Non-pigmented ciliary epithelial cell (primary cell): ENCODE measurements around the gene ABHD12B.

Experiments used
- DNase-seq: peaks from one replicate; pipeline ENCODE4 v3.0.0-alpha.2; 2010; ENCODE audit warnings: low read depth

Gene ABHD12B, protein sequence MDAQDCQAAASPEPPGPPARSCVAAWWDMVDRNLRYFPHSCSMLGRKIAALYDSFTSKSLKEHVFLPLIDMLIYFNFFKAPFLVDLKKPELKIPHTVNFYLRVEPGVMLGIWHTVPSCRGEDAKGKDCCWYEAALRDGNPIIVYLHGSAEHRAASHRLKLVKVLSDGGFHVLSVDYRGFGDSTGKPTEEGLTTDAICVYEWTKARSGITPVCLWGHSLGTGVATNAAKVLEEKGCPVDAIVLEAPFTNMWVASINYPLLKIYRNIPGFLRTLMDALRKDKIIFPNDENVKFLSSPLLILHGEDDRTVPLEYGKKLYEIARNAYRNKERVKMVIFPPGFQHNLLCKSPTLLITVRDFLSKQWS

DNA sequence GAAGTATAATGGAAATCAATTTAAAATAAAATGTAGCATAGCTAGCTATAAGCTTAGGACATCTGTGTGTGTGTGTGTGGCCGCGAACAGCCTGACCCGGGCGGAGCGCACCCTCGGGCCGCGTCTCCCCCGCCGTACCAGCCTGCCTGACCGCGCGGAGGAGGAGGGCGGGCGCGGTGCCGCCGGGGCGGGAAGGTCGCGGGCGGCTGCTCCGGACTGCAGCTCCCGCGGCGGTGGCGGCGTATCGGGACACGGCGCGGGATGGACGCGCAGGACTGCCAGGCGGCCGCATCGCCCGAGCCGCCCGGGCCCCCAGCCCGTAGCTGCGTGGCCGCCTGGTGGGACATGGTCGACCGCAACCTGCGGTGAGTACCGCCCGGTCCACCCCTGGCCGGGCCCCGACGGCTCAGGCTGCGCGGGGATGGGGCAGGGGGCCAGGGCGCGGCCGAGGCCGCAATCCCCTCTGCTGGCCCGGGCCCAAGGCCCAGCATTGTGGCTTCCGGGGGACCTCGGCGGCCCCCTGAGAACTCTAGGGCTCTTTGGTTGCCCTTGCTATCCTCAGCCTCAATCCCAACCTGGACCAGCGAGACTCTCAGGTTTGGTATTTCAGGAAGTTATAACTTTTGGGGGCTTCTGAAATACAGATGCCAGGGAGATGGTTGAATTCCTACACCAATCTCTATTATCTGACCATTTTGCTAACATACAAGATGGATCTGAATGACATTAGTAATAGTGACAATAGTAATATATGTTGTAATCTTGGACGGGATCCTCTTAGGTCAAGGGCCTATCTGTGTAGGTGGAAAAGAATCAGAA is at the start of gene ABHD12B:
TSS of gene ABHD12B (plus strand) at position 140 of the 819 bp plus-strand sequence. CDS start at position 262, 122 bp downstream.
- DNase-seq, result no peak

DNA sequence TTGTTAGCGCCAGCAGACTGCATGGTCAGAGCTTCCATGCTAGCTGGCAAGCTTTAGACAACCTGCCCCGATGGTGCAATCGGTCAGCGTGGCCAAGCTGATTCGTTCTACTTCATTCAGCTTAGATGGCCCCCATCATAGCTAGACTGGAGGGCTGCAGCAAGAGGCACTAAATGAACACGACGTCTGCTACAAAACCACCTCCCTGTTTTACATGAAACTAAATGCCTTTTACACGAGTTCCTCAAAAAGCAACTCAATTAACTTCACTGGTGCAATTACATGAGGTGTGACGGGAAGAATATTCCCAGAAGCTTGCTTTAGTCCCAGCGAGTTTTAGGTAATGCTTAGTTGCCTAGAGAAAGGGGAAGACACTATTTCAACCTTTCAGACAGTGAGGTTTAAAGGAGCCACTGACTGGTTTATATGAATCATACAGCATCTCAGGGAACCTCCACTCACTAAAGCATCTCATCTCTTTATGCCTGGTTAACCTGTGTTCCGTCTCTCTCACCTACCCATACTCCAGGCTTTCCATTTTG is 49.3 kb upstream of the ABHD12B start:
- no peak for DNase-seq

DNA sequence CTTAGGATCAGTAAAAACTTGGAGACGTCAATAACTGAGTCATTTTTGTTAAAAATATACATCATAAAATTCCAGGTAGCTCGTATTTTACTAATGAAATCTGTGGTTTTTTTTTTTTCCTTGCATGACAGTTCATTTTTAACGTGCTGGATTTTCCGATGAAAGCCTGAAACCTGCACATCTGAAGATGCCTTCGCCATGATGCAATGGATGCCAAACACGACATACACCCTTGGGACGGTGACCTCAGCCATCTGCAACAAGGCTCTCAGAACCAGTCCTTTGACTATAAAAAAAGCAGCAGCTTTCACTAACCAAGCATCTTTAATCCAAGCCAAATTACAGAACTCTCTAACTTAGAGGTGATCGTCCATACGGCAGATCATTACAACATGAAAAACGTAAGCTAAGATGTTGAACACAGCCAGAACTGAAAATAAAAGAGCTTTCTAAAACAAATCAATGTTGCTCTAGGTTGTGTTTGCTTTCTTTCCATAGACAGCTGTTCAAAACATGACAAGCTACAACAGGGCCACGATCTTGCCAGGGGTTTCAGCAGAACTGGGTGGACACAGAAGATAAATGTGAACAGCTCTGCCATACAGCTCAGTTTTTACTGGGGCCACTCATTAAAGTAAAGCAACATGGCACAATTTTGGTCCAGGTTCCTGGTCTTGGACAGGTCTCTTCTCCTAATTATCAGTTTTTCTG is 48.6 kb upstream of the ABHD12B start:
- no peak for DNase-seq

DNA sequence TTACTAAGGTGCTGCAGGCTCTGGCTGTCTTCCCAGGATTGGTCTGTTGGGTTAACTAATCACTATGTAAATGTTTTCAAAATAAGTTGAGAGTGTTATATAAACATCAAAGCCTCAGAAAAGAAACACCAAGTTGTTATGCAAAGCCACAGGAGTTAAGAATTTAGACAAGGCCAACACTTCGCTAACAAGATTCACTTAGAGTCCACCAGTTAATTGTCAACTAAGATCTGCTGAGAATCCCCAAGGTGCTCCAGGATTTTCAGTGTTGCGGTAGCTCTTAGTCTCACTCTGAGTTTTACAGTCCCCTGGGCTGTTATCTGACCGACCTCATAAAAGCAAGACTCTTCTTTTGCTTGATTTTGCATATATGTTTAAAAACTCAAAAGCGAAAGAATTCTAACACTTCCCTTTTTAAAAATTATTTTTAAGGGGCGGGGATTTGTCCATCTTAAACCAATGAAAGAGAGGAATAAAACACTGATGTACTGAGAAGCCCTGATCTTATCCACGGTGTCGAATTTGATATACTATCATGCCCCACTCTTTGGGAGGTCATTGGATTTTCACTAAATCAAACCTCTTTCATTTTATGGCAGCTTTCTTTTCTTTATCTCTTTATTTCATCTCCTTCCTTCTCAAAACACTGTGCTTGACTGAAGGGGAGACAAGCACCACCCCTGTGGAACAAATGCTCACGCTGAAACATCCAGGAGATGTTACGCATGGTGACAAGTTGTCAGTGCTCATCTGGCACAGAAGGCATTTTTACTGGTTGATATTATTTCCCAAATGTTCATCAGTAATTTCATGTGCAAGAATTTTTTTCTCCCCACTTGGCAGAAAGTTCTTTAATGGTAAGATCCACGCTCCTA is 47.9 kb upstream of the ABHD12B start:
- DNase-seq, result no peak

DNA sequence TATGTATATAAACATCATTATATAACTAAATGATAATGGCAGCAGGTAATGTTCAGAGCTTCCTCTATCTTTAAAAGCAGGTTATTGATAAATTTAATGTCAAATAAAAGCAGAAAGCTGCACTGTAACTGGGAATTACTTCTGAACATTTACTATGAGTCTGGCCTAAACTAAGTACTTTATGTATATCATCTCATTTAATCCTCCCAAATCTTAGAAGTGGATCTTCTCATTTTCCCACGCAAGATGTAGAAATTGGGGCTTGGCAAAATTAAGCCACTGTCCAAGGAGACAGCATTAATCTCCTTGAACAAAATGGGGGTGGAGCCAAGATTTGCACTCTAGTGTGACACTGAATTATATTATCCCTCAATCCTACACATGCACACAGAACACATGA is 46.5 kb upstream of the ABHD12B start:
- no peak for DNase-seq

DNA sequence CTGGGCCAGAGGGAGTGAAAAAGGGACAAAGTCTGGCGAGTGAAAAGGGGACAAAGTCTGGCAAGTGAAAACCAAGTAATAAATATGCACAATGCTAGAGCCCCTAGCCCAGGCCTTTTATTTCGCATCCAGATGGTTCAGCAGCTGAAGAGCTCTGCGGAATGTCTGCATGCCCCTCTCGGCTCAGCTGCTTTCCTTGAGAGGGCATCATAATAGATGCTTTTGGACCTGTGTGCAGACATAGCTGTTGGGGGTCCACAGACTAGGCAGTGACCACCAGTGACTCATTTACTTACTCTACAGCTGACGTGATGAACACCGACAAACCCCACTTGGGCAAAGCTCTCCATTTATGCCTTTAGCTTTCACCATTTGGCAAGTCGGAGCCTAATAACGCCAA is 45.2 kb upstream of the ABHD12B start:
- no peak for DNase-seq

DNA sequence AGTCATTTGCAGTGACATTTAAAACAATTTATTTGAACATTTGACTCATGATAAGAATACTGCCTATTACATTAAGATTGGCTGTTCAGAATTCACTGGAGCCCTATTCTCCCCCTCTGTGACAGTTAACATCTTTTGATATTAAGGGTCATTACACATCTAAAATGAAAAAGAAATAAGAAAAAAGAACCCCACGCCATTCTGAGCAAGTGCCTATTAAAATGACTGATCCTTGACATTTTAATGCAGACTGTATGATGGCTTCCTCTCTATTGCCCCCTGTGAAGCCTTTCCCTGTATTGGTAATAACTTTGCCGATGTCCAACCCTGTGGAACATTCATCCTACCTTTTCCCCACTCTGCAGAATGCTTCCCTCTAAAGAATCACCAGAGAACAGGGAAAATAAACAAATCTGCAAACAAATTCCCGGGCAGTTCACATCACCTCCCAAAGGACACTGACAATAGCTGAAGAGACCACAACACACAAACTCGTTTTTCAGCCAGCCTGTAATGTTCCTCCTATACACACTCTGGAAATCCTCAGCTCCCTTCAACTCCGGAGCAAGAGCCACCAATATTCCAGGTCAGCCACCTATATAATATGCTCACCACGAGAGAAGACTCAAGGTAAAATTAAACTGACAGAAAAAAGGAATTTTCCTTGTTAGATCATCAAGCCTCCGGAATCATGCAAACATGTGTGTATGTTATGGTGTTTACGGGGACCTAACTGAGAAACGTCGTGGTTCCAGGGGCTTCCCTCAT is 42.9 kb upstream of the ABHD12B start:
- no peak for DNase-seq

DNA sequence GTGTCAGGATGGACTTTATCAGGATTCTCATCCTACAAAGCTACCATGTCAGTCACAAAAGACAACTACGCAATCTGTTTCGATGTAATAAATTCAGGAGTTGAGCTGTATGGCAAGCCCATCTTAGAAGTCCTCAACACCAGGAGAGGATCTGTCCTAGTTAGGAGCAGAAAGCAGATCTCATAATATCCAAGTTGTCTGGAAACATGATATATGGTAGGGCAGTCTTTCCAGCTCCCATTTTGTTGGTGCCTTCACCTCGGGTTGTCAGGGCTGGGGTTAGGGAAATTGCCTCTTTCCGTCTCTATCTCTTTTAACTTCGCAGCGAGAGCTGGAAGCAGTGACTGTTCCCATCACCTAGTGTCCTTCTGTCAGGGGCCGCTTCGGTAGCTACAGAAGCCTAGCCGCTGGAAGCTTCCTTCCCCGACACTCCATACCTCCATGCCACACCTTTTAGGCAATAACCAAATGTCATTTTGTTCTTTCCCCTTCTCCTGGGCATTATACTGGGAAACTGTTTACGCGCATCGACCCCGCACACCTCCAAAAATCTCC is 42.3 kb upstream of the ABHD12B start:
- no peak for DNase-seq

DNA sequence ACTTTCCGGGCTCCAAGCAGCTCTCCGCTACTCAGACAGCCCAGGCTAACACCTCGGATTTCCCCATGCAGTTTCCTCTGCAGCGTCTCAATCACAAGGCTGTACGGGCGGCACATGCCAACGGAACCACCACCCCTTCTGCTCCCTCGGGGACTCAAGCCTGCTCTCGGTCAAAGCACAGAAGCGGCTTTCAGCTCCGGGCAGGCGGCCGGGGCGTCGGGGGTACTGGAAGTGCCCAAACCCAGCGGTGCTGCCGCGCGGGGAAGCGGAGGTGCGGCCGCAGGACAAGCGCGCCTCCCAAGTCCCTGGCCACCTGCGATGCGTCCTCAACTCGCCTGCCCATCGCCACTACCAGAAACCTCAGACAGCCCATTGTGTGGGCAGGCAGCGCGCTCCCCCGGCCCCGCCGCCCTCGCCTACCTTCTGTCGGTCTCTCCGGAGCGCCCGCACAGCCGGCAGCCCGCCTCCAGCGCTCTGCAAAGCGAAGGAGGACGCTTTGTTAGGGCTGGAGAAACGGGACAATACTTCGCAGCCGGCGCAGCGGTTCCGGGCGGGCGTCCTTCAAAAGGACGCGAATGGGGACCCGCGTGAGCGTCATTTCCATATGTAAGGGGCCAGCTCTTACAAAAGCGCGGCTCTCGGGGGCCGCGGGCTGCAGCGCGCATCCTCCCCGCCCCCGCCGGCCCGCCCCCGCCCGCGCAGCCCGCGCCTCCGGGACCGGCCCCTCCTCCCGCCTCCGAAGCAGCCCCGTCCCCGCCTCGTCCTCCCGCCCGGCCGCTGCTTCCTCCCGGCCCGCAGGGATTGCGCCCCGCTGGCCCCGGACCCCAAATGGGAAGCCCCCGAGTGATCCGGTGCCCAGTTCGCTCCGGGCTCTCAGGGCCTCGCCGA is 41.6 kb upstream of the ABHD12B start:
- DNase-seq, result no peak

DNA sequence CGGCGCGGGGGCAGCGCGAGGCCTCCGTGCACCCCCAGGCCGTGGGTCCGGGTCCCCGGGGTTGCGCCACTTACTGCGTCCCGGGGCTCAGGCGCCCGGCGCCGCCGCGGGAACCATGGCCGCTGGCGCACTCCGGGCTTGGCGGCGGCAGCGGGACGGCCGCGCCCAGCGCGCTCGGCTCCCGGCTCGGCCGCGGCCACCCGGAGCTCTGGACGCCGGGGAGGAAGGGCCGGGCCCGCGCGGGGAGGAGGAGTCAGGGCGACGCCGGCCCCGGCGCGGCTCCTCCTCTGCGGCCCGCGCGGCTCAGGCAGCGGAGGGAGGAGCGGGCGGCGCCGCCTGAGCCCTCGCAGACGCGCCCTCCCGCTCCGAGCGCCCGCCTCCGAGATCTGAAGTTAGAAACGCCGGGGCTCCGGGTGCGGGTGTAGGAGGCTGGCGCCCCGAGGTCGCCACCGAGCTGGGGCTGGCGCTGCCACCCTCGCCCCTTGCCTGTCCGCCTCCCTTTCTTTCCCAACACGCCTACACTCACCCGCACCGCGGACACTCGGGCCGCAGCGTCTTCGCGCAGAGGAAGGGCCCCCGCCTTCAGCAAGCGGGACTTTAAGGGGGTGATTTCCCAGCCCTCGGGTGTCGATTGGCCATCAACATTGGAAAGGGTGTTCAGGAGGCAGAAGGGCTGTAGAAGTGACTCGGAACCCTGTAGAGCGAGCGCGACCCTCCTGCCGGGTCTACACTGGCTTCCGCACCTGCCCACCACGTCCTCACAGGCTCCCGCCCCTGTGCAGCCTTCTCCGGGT is 40.7 kb upstream of the ABHD12B start, which contains the start of gene NIN:
TSS of gene NIN (minus strand) at position 231 of the 794 bp plus-strand sequence. CDS start 9,106 bp downstream, outside the sequence.
- DNase-seq, result no peak

DNA sequence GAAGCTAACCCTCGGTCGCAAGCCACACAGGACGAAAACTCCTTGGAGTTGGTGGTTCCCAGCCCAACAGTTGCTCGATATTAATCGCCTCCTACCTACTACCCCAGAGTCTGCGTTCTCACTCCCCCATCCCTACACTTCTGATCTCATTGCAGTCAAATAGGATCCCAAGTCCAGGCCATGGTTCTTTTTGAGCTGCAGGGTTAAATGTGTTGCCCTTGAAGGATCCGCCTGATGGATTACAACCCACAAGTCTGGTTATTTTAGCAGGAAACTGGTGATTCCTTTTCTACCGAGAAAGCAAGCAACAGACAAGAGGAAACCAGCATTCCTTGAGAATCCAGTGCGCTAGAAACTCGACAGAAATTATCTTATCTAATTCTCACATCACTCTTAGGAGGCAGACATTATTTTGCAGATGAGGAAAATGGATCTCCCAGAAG is 40.1 kb upstream of the ABHD12B start:
- DNase-seq, result no peak

DNA sequence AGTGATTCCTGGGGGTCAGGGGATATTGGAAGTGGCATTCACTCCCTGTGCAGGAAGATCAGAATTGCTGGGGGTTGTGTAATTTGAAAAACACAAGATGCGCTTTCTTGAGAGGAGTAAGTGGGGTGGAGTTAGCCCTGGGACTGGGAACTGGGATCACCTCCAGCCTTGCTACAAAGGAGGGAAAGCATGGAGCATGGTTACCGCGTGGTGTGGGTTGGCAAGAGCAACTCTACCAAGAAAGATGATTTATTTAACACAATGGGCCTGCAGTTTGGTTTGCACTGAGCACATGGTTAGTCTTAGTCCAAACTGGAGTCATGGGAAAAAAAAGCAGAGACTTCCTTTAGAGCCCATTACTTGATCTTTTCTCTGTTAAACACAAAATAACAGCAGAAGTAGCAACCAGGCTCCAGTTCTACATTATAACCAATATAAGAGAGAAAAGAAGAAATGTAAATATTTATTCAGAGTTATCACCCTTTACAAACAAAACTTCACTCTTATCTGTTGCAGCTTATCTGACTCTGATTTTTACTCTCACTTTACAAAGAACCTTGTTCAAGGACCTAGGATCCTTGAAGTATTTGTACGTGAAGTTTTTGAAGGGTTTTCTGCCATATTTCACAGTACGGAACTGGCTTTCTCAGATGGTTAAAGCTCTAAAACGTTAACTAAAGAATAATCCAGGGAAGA is 38.8 kb upstream of the ABHD12B start:
- DNase-seq, result no peak

DNA sequence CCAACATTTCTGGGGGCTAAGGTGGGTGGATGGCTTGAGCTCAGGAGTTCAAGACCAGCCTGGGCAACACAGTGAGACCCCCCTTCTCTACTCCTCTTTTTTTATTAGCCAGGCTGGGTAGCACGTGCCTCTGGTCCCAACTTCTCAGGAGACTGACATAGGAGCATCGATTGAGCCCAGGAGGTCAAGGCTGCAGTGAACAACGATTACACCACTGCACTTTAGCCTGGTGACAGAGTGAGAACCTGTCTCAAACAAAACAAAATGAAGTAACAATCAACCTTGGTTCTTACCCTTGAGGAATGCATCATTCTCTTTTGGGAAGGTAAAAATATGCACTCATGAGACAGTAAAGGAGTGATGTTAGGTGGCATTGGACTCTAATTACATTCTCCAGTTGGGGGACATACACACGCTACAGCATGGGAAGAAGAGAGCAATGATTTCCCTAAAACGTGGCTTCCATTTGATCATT is 37.0 kb upstream of the ABHD12B start:
- DNase-seq, result no peak

DNA sequence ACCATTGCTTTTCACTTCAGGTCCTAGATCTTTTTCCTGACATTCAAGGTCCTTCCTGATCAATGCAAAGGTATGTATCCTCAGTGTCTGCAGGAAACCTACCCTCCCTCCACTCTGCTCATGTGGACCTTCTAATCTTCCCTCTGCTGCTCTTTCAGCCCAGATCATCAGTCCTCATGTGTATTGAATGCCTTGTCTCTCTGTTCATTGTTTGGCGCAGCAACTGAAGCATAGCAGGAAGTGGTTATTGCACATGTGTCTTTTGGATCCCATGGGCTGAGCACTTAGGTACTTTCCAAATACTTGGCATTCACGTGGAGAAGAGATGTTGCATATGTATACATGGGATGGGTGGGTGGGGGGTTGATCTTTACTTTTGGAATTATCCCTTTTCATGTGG is 36.6 kb upstream of the ABHD12B start:
- DNase-seq, result no peak

DNA sequence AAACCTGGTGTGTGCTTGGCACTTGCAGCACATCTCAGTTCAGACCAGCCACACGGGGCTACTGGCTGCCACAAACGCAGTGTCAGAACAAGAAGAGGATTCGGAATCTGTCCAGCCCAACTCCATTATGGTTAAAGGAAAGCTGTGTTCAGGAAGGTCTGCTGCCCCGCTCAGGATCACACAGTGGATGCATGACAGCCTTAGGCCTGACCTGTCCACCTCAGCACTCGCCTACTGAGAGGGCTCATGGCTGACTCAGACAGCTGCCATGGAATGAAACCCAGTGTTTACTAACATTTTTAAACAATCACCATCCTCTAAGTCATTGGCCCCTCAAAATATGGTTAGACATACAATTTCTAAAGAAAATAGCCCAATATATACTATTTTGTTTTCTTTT is 35.3 kb upstream of the ABHD12B start:
- no peak for DNase-seq

DNA sequence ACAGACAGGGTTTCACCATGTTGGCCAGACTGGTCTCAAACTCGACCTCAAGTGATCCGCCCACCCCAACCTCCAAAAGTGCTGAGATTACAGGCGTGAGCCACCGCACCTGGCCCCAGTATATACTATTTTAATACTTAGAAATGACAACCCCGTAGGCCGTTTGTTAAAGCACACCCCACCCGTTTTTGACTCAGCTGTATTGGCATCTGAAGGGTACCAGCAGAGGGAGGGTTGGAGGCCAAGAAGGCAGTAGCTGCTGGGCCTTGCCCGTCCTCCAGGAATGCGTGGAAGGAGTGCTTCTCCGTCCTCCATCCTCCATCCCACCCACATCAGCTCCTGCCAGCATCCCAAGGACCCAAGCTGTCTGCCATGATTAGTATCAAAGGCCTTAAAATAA is 34.6 kb upstream of the ABHD12B start:
- no peak for DNase-seq

DNA sequence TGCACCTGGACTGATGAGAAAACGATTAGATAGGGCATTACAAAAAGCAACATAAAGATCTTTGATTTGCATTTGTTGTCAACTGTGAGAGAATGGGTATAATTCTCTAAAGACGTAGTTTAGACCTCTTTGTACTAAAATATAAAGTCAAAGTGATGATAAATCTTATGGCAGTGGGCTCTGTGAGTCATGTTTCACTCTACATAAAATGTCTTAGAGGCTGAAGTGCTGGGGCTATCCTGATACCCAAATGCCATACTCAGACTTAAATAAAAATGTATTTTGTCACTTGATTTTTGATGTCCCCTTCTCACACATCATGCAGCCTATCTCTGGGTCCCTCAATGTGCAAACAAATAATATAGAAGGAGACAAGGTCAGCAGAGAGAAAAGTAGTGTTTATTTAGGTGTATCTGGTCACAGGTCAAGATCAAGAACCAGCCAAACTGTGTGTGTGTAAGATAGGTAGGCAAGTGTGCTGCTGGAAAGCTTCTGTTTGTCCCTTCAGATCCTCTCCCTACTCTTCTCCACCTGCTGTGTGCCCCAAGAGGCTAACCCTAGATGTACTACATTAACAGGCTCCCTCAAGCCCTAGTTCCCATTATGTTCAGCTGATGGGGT is 33.9 kb upstream of the ABHD12B start:
- DNase-seq, result no peak
